ENCODE results near the gene C10orf88. TPM values are rescaled to one million over a fixed set of nuclear protein-coding genes. Genes with fewer than 3 reads are reported as not detected.

Gene C10orf88
- 9.7 and 9.9 TPM in 2 replicates for total RNA-seq

GRCh38 chr10:122953902-122954730, at the start of gene C10orf88:
Gene C10orf88 (minus strand): TSS chr10:122954227. CDS start chr10:122954178, 49 bp downstream.
- H3K4me3 ChIP-seq (ENCODE audit: low read depth, low read length), result peak within 1 kb of the TSS; percentile 90
- TF ChIP-seq CTCF (IDR thresholded peaks at IDR 0.05; ENCODE audit: insufficient read depth, low read depth, low read length), result peak; percentile 3
- DNase-seq (ENCODE audit: low read depth), result peak; percentile 99

DNA sequence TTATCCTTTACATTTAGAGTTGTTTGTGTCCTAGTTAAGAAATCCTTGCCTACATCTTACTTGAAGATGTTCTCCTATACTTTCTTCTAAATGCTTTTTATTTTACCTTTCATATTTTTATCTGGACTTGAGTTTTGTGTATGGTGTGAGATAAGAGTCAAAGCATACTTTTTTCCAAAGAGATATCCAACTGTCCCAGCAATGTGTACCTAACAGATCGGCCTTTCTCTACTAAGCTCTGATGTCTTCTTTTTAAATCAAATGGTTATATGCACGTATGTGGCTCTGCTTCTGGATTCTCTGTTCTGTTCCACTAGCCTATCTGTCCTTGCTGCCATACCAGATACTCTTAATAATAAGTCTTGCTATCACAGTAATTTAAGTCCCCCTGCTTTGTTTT, 47.3 kb upstream of the C10orf88 start:
- TF ChIP-seq CTCF (IDR thresholded peaks at IDR 0.05; ENCODE audit: insufficient read depth, low read depth, low read length), result no peak
- DNase-seq (ENCODE audit: low read depth), result no peak

DNA sequence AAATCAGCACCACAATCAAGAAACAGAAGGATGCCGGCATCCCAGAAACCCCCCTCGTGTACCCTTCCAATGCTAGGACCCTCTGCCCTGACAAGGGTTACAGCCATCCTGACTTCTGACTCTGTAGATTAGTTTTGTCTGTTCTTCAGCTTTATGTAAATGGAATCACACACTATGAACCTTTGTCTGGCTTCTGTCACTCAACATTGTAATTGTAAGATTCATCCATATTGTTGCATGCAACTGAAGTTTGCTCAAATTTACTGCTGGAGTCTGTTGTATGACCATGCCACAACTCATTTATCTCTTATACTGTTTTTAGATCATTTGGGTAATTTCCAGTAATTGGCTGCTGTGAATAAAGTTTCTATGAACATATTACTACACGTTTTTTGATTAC, 46.1 kb upstream of the C10orf88 start:
- H3K4me3 ChIP-seq (ENCODE audit: low read depth, low read length), result no peak overlapping the region
- no peak for TF ChIP-seq CTCF (IDR thresholded peaks at IDR 0.05; ENCODE audit: insufficient read depth, low read depth, low read length)
- DNase-seq (ENCODE audit: low read depth), result no peak

More for the DNA sequence above, 47.3 kb upstream of the C10orf88 start:
- no peak overlapping the region for H3K4me3 ChIP-seq (ENCODE audit: low read depth, low read length)

DNA sequence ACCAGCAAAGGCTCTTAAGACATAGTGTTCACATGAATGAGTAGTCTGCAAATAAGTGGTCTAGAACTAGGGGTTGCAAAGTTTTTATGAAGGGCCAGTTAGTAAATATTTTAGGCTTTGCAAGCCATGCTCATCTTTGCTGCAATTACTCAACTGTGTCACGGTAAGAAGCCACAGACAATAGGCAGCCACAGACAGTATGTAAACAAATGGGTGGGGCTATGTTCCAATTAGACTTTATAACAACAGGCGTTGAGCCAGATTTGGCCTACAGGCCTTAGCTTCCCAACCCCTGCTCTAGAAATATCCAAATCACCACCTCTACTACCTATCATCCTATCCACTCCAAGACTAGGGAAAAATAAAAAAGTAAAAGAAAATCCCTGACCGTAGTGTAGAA, 45.3 kb upstream of the C10orf88 start:
- no peak overlapping the region for H3K4me3 ChIP-seq (ENCODE audit: low read depth, low read length)
- TF ChIP-seq CTCF (IDR thresholded peaks at IDR 0.05; ENCODE audit: insufficient read depth, low read depth, low read length), result no peak
- DNase-seq (ENCODE audit: low read depth), result peak; percentile 54

- no peak for TF ChIP-seq CTCF (IDR thresholded peaks at IDR 0.05; ENCODE audit: insufficient read depth, low read depth, low read length)
- H3K4me3 ChIP-seq (ENCODE audit: low read depth, low read length), result no peak overlapping the region
- no peak for DNase-seq (ENCODE audit: low read depth)
These were observed 44.9 kb upstream of the C10orf88 start for GRCh38 chr10:122998934-122999333.

DNA sequence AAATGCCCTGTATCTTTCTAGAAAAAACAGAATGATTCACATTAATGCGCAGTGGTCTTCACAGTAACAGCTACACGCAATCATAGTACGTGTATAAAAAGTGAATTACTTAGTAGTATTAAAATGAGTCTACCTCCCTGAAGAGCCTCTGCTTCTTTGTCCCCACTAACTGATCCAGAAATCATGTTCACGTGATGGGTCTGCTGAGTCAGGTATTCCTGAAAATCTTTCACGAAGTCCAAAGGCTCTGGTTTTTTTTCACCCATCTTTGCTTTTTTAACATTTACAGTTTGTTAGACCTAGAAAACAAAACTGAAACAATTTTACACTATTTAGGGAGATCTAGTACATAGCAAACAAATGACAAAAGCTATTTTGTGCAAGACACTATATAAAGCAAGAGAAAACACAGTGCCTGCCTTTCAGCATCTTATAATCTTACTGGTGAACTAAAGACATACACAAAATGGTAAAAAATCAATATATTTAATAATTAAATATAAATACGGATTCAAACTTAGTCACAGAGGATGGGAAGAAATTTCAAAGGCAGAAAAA, 44.4 kb upstream of the C10orf88 start:
- TF ChIP-seq CTCF (IDR thresholded peaks at IDR 0.05; ENCODE audit: insufficient read depth, low read depth, low read length), result no peak
- no peak for DNase-seq (ENCODE audit: low read depth)
- H3K4me3 ChIP-seq (ENCODE audit: low read depth, low read length), result no peak overlapping the region

All from fibroblast of villous mesenchyme (primary cell).